GM18505 (cell line): Measurements from ENCODE around the gene SATB1.
A peak's percentile ranks its signal among the peaks of the same experiment; 100 is the strongest.
"Not testable (repeated sequence)": the region's sequence is repeated elsewhere in the genome, so short reads cannot be mapped to it uniquely, and the experiment has no call there.

Source experiments
- ATAC-seq: cut with Tn5 transposase; IDR thresholded peaks from one replicate; pipeline ENCODE4 v1.9.1; 2021; ENCODE audit not compliant: unreplicated experiment
- POLR2A ChIP-seq: IDR thresholded peaks from 4 replicates; pipeline ENCODE4 v1.6.1; 2011; ENCODE audit warnings: borderline replicate concordance; ENCODE audit not compliant: insufficient read depth, insufficient read length; ENCODE audit errors: extremely low read depth

The SATB1 gene

GRCh38 chr3:18424729-18425640 lies at the start of gene SATB1:
Gene SATB1 (minus strand): TSS chr3:18425339. CDS start chr3:18420967, 4,372 bp downstream.
- ATAC-seq = peak; percentile 49
- TF ChIP-seq POLR2A = no peak

GRCh38 chr3:18474202-18474601 lies 49.1 kb upstream of the SATB1 start:
- no peak for ATAC-seq
- TF ChIP-seq POLR2A = no peak

- ATAC-seq = no peak
- TF ChIP-seq POLR2A = no peak
Observed at GRCh38 chr3:18469775-18470174, 44.6 kb upstream of the SATB1 start.

GRCh38 chr3:18466136-18466535 lies 41.0 kb upstream of the SATB1 start:
- no peak for ATAC-seq
- no peak for TF ChIP-seq POLR2A

- ATAC-seq = no peak
- no peak for TF ChIP-seq POLR2A
Observed at GRCh38 chr3:18454766-18455165, 29.6 kb upstream of the SATB1 start.

GRCh38 chr3:18449618-18450017 lies 24.5 kb upstream of the SATB1 start:
- not testable (repeated sequence) for ATAC-seq

GRCh38 chr3:18447720-18448119 lies 22.6 kb upstream of the SATB1 start:
- ATAC-seq = no peak
- no peak for TF ChIP-seq POLR2A

GRCh38 chr3:18446149-18446825 lies 21.1 kb upstream of the SATB1 start:
- no peak for ATAC-seq
- no peak for TF ChIP-seq POLR2A

GRCh38 chr3:18445401-18446148 lies 20.4 kb upstream of the SATB1 start:
- TF ChIP-seq POLR2A = no peak
- ATAC-seq = peak; percentile 33

GRCh38 chr3:18444595-18445400 lies 19.7 kb upstream of the SATB1 start:
- ATAC-seq = peak; percentile 90
- TF ChIP-seq POLR2A = no peak

GRCh38 chr3:18443665-18444594 lies 18.8 kb upstream of the SATB1 start:
- no peak for TF ChIP-seq POLR2A
- ATAC-seq = no peak
